SK-N-SH treated with all-trans-retinoic acid at 6 μM for 48 hours (cell line): ENCODE data around the gene TIAM2.

Source experiments
- ATAC-seq: fragments of 200-7000 bp; cut with Tn5 transposase; 3 replicates; pipeline ENCODE4 v1.9.1; 2020; ENCODE audit warnings: mild to moderate bottlenecking, moderate library complexity
- BACH2 ChIP-seq: fragments of 250-450 bp; sonication (Bioruptor Pico); IDR thresholded peaks from 2 replicates; pipeline ENCODE4 v1.9.0; 2021; ENCODE audit warnings: mild to moderate bottlenecking, borderline replicate concordance
- CREB5 ChIP-seq: fragments of 250-450 bp; sonication (Bioruptor Pico); IDR thresholded peaks from 2 replicates; pipeline ENCODE4 v1.5.1; 2020; ENCODE audit warnings: low read depth, mild to moderate bottlenecking, moderate library complexity
- CSDC2 ChIP-seq: fragments of 250-450 bp; sonication (Bioruptor Pico); IDR thresholded peaks from 2 replicates; pipeline ENCODE4 v1.5.0; 2020; ENCODE audit warnings: mild to moderate bottlenecking, moderate library complexity
- ESRRG ChIP-seq: fragments of 250-450 bp; sonication (Bioruptor Pico); IDR thresholded peaks from 2 replicates; pipeline ENCODE4 v1.6.1; 2021; ENCODE audit warnings: mild to moderate bottlenecking
- GLIS3 ChIP-seq: fragments of 250-450 bp; sonication (Bioruptor Pico); IDR thresholded peaks from 2 replicates; pipeline ENCODE4 v1.5.0; 2020; ENCODE audit warnings: mild to moderate bottlenecking, moderate library complexity
- ISL1 ChIP-seq: fragments of 250-450 bp; sonication (Bioruptor Pico); IDR thresholded peaks from 2 replicates; pipeline ENCODE4 v2.1.2; 2022; ENCODE audit warnings: mild to moderate bottlenecking, moderate library complexity
- OSR1 ChIP-seq: fragments of 250-450 bp; sonication (Bioruptor Pico); IDR thresholded peaks from 2 replicates; pipeline ENCODE4 v1.8.0; 2022; ENCODE audit warnings: moderate library complexity, mild to moderate bottlenecking, inconsistent platforms
- PATZ1 ChIP-seq: fragments of 250-450 bp; sonication (Bioruptor Pico); IDR thresholded peaks from 2 replicates; pipeline ENCODE4 v1.8.0; 2020; ENCODE audit warnings: mild to moderate bottlenecking, moderate library complexity, borderline replicate concordance
- PPARA ChIP-seq: fragments of 250-450 bp; sonication (Bioruptor Pico); IDR thresholded peaks from 2 replicates; pipeline ENCODE4 v1.5.0; 2020; ENCODE audit warnings: mild to moderate bottlenecking, borderline replicate concordance
- RARB ChIP-seq: fragments of 250-450 bp; sonication (Bioruptor Pico); IDR thresholded peaks from 2 replicates; pipeline ENCODE4 v1.8.0; 2021; ENCODE audit warnings: mild to moderate bottlenecking, moderate library complexity
- SNAI2 ChIP-seq: fragments of 250-450 bp; sonication (Bioruptor Pico); IDR thresholded peaks from 2 replicates; pipeline ENCODE4 v1.5.0; 2020; ENCODE audit warnings: mild to moderate bottlenecking, moderate library complexity
- TCF4 ChIP-seq: fragments of 250-450 bp; sonication (Bioruptor Pico); IDR thresholded peaks from 2 replicates; pipeline ENCODE4 v1.8.0; 2021; ENCODE audit warnings: mild to moderate bottlenecking, moderate library complexity, borderline replicate concordance
- TOX ChIP-seq: fragments of 250-450 bp; sonication (Bioruptor Pico); IDR thresholded peaks from 2 replicates; pipeline ENCODE4 v1.8.0; 2021; ENCODE audit warnings: mild to moderate bottlenecking, moderate library complexity, borderline replicate concordance
- ZC3H10 ChIP-seq: fragments of 250-450 bp; sonication (Bioruptor Pico); IDR thresholded peaks from 2 replicates; pipeline ENCODE4 v1.5.1; 2021; ENCODE audit warnings: mild to moderate bottlenecking, moderate library complexity
- ZFP3 ChIP-seq: fragments of 250-450 bp; sonication (Bioruptor Pico); IDR thresholded peaks from 2 replicates; pipeline ENCODE4 v1.5.0; 2020; ENCODE audit warnings: mild to moderate bottlenecking, moderate library complexity
- ZFP30 ChIP-seq: fragments of 450-650 bp; formaldehyde crosslinking; IDR thresholded peaks from 2 replicates; pipeline ENCODE4 v1.5.0; 2022; ENCODE audit warnings: mild to moderate bottlenecking, moderate library complexity
- ZNF565 ChIP-seq: fragments of 450-650 bp; formaldehyde crosslinking; conservative IDR thresholded peaks from 2 replicates; pipeline ENCODE4 v1.5.0; 2020; ENCODE audit warnings: low read depth, mild to moderate bottlenecking, moderate library complexity
- ZNF70 ChIP-seq: fragments of 450-650 bp; formaldehyde crosslinking; IDR thresholded peaks from 2 replicates; pipeline ENCODE4 v1.5.0; 2020; ENCODE audit warnings: mild to moderate bottlenecking, moderate library complexity
- ZNF8 ChIP-seq: fragments of 450-650 bp; formaldehyde crosslinking; IDR thresholded peaks from 2 replicates; pipeline ENCODE4 v1.5.0; 2020; ENCODE audit warnings: mild to moderate bottlenecking, moderate library complexity
- TF ChIP-seq, protein P1 (sequence below): fragments of 250-450 bp; sonication (Bioruptor Pico); IDR thresholded peaks from 2 replicates; pipeline ENCODE4 v1.5.0; 2020; ENCODE audit warnings: mild to moderate bottlenecking, moderate library complexity
- TF ChIP-seq, protein P2 (sequence below): fragments of 250-450 bp; sonication (Bioruptor Pico); IDR thresholded peaks from 2 replicates; pipeline ENCODE4 v1.8.0; 2021; ENCODE audit warnings: low read depth, mild to moderate bottlenecking, moderate library complexity, borderline replicate concordance

The TIAM2 gene

DNA sequence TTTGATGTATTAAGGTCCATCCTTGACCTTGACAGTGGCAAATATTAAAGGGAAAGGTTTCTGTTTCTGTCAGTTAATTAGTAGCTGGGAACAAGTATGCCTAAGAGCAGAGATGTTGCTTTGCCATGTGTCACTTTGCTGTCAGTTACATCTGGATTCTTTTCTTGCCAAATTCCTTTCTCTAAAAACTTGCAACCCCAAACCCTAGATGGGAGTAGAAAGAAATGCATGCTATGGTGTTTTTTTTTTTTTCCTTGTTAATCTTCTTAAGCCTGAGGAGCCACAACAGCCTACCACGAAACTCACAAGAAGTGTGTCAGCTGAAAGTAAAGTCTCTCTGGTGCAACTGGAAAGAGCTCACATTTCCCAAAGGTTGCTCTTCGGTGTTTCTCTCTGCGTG is 250.7 kb downstream of the TIAM2 start:
- no peak for TF ChIP-seq ZFP3 (CRISPR knock-in tag)
- no peak for TF ChIP-seq ZNF8 (CRISPR knock-in tag)
- no peak for TF ChIP-seq ESRRG (CRISPR knock-in tag)
- TF ChIP-seq PPARA: no peak
- TF ChIP-seq, protein P1, sequence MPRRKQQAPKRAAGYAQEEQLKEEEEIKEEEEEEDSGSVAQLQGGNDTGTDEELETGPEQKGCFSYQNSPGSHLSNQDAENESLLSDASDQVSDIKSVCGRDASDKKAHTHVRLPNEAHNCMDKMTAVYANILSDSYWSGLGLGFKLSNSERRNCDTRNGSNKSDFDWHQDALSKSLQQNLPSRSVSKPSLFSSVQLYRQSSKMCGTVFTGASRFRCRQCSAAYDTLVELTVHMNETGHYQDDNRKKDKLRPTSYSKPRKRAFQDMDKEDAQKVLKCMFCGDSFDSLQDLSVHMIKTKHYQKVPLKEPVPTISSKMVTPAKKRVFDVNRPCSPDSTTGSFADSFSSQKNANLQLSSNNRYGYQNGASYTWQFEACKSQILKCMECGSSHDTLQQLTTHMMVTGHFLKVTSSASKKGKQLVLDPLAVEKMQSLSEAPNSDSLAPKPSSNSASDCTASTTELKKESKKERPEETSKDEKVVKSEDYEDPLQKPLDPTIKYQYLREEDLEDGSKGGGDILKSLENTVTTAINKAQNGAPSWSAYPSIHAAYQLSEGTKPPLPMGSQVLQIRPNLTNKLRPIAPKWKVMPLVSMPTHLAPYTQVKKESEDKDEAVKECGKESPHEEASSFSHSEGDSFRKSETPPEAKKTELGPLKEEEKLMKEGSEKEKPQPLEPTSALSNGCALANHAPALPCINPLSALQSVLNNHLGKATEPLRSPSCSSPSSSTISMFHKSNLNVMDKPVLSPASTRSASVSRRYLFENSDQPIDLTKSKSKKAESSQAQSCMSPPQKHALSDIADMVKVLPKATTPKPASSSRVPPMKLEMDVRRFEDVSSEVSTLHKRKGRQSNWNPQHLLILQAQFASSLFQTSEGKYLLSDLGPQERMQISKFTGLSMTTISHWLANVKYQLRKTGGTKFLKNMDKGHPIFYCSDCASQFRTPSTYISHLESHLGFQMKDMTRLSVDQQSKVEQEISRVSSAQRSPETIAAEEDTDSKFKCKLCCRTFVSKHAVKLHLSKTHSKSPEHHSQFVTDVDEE (CRISPR knock-in tag): no peak
- no peak for TF ChIP-seq OSR1 (CRISPR knock-in tag)
- TF ChIP-seq ISL1 (CRISPR knock-in tag): no peak
- TF ChIP-seq TOX (CRISPR knock-in tag): no peak
- TF ChIP-seq SNAI2 (CRISPR knock-in tag): no peak
- no peak for TF ChIP-seq CREB5
- no peak for TF ChIP-seq PATZ1 (CRISPR knock-in tag)
- TF ChIP-seq ZFP30 (CRISPR knock-in tag): no peak
- TF ChIP-seq ZNF565 (CRISPR knock-in tag): no peak
- TF ChIP-seq, protein P2, sequence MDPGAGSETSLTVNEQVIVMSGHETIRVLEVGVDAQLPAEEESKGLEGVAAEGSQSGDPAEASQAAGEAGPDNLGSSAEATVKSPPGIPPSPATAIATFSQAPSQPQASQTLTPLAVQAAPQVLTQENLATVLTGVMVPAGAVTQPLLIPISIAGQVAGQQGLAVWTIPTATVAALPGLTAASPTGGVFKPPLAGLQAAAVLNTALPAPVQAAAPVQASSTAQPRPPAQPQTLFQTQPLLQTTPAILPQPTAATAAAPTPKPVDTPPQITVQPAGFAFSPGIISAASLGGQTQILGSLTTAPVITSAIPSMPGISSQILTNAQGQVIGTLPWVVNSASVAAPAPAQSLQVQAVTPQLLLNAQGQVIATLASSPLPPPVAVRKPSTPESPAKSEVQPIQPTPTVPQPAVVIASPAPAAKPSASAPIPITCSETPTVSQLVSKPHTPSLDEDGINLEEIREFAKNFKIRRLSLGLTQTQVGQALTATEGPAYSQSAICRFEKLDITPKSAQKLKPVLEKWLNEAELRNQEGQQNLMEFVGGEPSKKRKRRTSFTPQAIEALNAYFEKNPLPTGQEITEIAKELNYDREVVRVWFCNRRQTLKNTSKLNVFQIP (CRISPR knock-in tag): no peak
- no peak for TF ChIP-seq BACH2 (CRISPR knock-in tag)
- no peak for TF ChIP-seq GLIS3 (CRISPR knock-in tag)
- no peak for ATAC-seq

DNA sequence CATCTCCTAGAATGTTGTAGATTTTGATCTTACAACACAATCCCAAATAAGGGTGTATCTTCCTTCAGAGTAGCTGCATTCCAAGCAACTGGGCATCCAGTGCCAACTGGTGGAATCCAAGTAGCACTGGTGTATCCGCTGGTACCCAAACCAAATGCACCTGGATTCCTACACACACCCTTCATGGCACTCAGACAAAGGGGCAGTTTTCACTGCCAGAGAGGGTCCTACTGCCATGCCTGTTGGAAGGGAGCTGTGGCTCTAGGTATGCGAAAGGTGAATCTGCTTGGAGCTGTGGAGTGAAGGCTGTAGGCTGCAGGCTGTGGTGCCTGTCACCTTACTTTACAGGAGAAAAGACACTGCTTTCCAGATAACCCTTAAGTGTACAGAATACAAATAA is 251.7 kb downstream of the TIAM2 start:
- TF ChIP-seq ISL1 (CRISPR knock-in tag): no peak
- TF ChIP-seq ZNF8 (CRISPR knock-in tag): no peak
- TF ChIP-seq, protein P2 (CRISPR knock-in tag): no peak
- TF ChIP-seq, protein P1 (CRISPR knock-in tag): no peak
- TF ChIP-seq ZNF565 (CRISPR knock-in tag): no peak
- no peak for TF ChIP-seq PPARA
- TF ChIP-seq ZC3H10 (CRISPR knock-in tag): no peak
- TF ChIP-seq OSR1 (CRISPR knock-in tag): no peak
- no peak for TF ChIP-seq TOX (CRISPR knock-in tag)
- TF ChIP-seq CSDC2 (CRISPR knock-in tag): no peak
- no peak for TF ChIP-seq ZNF70 (CRISPR knock-in tag)
- no peak for TF ChIP-seq RARB (CRISPR knock-in tag)
- no peak for TF ChIP-seq TCF4 (CRISPR knock-in tag)
- no peak for ATAC-seq
